Aorta (tissue), 5 donors: ENCODE results near the gene LRRC15. TPM values are rescaled to one million over a fixed set of nuclear protein-coding genes. Genes with fewer than 3 reads are reported as not detected.

Experiments used
- ATAC-seq: fragments of 200-7000 bp; cut with Tn5 transposase; one replicate; pipeline ENCODE4 v1.9.1; 2022; ENCODE audit warnings: moderate library complexity; ENCODE audit not compliant: low FRiP score
- DNase-seq, 2 donors: peaks; one replicate each; pipeline ENCODE4 v3.0.0-alpha.2; 2020
- H3K27ac ChIP-seq, 2 donors: one replicate each; pipeline ENCODE4 v1.5.1; 2013; ENCODE audit warnings: low read length in 2 of 2, mild to moderate bottlenecking in 2 of 2, moderate library complexity in 2 of 2, control low read depth in 1 of 2, inconsistent platforms in 1 of 2, low read depth in 1 of 2
- H3K27me3 ChIP-seq, 2 donors: one replicate each; pipeline ENCODE4 v1.6.1; 2013; ENCODE audit warnings: control low read depth in 1 of 2, low read length in 1 of 2, mild to moderate bottlenecking in 1 of 2, moderate library complexity in 1 of 2; ENCODE audit not compliant: insufficient read depth in 2 of 2, control insufficient read depth in 1 of 2
- H3K36me3 ChIP-seq, 2 donors: one replicate each; pipeline ENCODE4 v1.6.1; 2013; ENCODE audit warnings: control low read depth in 1 of 2, low read length in 1 of 2, mild to moderate bottlenecking in 1 of 2; ENCODE audit not compliant: insufficient read depth in 2 of 2, control insufficient read depth in 1 of 2
- H3K4me1 ChIP-seq, 2 donors: one replicate each; pipeline ENCODE4 v1.6.1; 2013; ENCODE audit warnings: low read length in 2 of 2, control low read depth in 1 of 2, mild to moderate bottlenecking in 1 of 2, moderate library complexity in 1 of 2; ENCODE audit not compliant: insufficient read depth in 2 of 2, control insufficient read depth in 1 of 2
- H3K4me3 ChIP-seq, 2 donors: one replicate each; pipeline ENCODE4 v1.5.1; 2013; ENCODE audit warnings: low read length in 2 of 2, control low read depth in 1 of 2, mild to moderate bottlenecking in 1 of 2
- H3K9me3 ChIP-seq: one replicate; pipeline ENCODE4 v1.6.1; 2013; ENCODE audit warnings: mild to moderate bottlenecking, low read length; ENCODE audit not compliant: control insufficient read depth
- WGBS, 2 donors: extraction: QIAGEN DNeasy Blood & Tissue Kit; methylation state at CpG; one replicate each; pipeline ENCODE4 v1.1.7; 2013; 5-methylcytosine and 5-hydroxymethylcytosine counted together
- intact Hi-C, 2 donors: fragments of 100-400 bp; cut with DNase I; formaldehyde crosslinking; loops; one replicate each; pipeline versions ENCODE4 v1.14.2 to v1.15.0; 2022
- polyA plus RNA-seq, 2 donors: library from polyadenylated mRNA; stranded (reverse); fragments of 200-250 nt; gene quantifications; one replicate each; pipeline ENCODE4 v1.2.3, GENCODE V29; 2013
- total RNA-seq, 2 donors: library from RNA; stranded (reverse); fragmentation: NEBNext Ultra II Directional; extraction: Animal tissue kit (Norgen Biotek cat#: 25700); gene quantifications; one replicate each; pipeline ENCODE4 v1.2.1, GENCODE V29; 2021
- donor health status: healthy with polysubstance abuse.
- donor health status: Bipolar disorder and iron deficiency.
- donor health status: DM: no; HTN: no; CAD: no.
- donor health status: DM: no; HTN: no; CAD: no.
- donor health status: DM: yes; HTN: yes; CAD: no.

LRRC15 gene
- total and polyA plus RNA-seq, 4 donors: 0.06 to 0.54 TPM; not detected in 2

DNA sequence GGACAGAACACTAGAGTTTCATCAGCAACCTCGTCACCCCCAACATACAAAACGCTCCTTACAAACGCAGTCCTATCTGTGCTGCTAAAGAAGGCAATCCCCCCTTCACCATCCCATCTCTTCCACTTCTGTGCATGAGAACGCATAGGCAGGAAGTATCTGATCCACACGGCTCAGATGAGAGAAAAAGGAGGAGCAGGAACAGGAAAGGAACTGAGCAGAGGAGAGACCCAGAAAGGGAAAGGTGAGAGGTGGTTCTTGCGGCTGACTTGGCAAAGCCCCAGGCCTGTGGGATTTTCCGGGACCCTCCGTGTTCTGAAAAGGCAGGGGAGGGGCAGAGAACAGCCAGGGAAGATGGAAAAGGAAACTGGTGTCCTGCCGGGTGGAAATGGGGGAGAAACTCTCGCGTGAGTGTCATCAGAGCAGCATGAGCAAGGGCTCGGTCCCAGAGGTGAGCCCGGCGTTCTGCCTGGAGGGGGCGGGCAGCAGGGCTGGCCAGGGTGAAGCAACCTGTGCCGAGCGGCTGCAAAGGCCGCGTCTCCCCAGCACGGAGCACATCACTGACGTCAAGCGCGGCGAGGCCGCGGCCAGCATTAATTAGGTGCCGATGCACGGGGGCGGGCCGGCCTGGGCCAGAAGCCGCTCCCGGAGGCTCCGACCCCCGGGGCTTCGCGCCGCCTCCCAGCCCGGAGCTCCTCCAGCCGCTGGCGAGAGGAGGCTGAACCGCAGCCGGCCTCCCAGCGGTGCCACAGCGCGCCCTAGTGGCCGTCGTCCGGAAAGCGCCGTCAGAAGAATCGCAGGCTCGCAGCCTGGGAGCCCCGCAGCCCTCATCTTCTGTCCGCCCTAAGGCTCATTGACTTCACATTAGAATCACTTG is 54.2 kb downstream of the LRRC15 start:
- no peaks in the 10 kb centered on the region for H3K27me3 ChIP-seq
- DNase-seq: peak; percentile 87 to 97
- peaks cover 3% of the 10 kb centered on the region for H3K9me3 ChIP-seq
- no peaks in the 10 kb centered on the region for H3K36me3 ChIP-seq
- 4% methylated on average over 45 to 54 of the region's 54 CpGs for WGBS, 2 donors
- intact Hi-C loops: loop anchor here (1.0 to 10.0 kb wide), 10 partner anchors 43 to 651 kb away; partner anchors contain the start of gene HES1 (in 2 of the 2)
- no peaks in the 10 kb centered on the region for H3K4me1 ChIP-seq
- H3K4me3 ChIP-seq: peak overlapping the region in 1 of 2 donors; percentile 7
- ATAC-seq: peak; percentile 90
- no peak overlapping the region for H3K27ac ChIP-seq

DNA sequence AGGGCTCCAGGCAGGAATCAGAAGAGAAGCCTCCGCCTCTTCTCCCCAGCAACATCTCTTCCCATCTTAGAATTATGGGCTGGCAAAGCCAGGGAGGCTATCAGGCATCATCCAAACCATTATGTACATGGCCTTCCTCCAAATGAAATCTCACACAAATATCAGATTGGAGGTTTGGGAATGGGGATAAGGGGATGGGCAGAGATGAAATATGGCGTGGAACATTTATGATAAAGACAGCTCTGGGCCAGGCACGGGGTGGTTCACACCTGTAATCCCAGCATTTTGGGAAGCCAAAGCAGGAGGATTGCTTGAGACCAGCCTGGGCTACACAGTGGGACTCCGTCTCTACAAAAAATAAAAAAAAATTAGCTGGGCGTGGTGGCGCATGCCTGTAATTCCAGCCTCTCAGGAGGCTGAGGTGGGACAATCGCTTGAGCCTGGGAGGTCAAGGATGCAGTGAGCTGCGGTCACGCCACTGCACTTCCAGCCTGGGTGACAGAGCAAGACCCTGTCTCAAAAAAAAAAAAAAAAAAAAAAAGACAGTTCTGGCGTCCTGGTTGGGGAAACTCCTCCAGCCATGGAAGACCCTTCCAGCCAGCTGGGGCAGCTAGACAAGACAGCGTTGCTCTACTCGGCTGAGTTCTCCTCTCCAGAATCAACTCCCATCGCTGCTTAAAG is 55.0 kb downstream of the LRRC15 start:
- Histone ChIP-seq H3K27ac (no peak overlapping the region), H3K9me3 (peaks cover 3% of the 10 kb centered on the region), H3K4me1 (no peaks in the 10 kb centered on the region), H3K4me3 (no peak overlapping the region), H3K27me3 (no peaks in the 10 kb centered on the region), H3K36me3 (no peaks in the 10 kb centered on the region)
- WGBS, 2 donors: 86 to 89% methylated on average over 13 of the region's 13 CpGs
- ATAC-seq: no peak
- intact Hi-C loops: loop anchor here (1.0 to 10.0 kb wide), 10 partner anchors 42 to 650 kb away; partner anchors contain the start of gene HES1 (in 2 of the 2)
- DNase-seq: peak in 1 of 2 donors; percentile 35

DNA sequence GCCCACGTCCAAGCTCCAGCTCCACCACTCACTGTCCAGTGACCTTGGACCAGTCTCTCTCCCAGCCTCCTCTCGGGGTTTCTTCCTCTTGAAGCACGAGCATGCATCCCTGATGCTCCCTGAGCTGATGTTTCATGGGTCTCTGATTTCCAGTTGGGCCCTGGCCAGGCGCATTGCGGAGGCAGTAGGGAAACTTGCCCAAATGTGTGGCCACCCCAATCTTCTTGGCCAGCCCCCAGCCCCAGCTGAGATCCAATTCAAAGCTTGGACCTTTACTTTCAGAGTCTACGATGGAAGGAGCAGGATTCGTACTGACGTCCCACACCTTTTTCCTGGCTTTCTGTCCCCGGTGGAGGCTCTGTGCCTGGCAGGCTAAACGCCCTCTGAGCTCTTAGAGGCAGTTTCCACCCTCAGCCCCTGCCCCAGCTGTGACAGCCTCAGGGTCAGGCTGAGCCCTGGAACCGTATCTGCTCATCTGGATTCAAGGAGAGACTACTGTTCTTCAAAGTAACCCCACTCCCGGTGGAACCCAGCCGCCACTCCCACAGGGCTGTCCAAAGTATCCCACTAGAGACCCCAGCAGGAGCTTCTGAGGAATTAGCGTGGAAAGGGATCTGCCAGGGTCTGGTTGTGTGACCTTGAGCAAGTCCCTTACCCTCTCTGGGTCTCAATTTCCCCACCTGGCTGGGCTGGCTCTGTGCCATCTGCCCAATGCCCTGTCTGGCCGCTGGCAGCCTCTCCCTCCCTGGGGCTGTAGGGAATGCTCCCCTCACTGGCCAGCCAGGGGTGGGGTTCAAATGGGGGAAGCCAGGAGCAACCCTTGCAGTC is 55.8 kb downstream of the LRRC15 start:
- H3K4me1 ChIP-seq: no peaks in the 10 kb centered on the region
- ATAC-seq (peak; percentile 31), DNase-seq (peak; percentile 73 to 86)
- WGBS, 2 donors: 30 to 32% methylated on average over 15 of the region's 15 CpGs
- no peaks in the 10 kb centered on the region for H3K27me3 ChIP-seq
- H3K4me3 ChIP-seq: no peak overlapping the region
- H3K27ac ChIP-seq: no peak overlapping the region
- H3K36me3 ChIP-seq: no peaks in the 10 kb centered on the region
- H3K9me3 ChIP-seq: peaks cover 3% of the 10 kb centered on the region
- intact Hi-C loops: loop anchor here (2.0 to 10.0 kb wide), 6 partner anchors 177 to 649 kb away; partner anchors contain the start of gene HES1 (in 1 of the 2)

DNA sequence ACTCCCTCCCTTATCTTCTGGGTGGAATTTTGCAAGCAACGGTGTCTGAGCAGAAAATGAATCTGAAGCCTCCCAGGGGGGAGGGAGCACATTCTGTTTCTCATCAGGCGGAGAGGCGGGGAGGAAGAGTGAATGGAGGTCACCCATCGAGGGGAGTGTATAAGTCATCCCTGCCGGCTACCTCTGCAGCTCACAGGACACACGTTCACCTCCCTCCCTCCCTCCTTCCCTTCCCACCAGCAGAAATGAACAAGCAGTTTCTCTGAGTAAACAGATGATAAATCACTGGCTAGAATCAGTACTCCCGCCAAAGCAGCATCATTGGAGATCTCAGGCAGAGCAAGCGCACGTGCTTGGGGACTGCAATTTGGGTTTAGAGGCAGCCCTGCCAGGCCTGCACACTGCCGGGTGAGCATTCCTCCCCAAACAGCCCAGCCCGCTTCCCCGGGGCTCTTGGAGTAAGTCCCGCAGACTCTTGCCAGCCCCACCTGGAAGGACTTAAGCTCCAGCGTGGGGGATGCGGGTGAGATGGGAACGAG is 56.7 kb downstream of the LRRC15 start:
- no peaks in the 10 kb centered on the region for H3K9me3 ChIP-seq
- H3K27ac ChIP-seq: no peak overlapping the region
- H3K36me3 ChIP-seq: no peaks in the 10 kb centered on the region
- intact Hi-C loops: loop anchor here (10.0 kb wide), 3 partner anchors 238 to 648 kb away; no protein-coding TSS in a partner anchor
- WGBS, 2 donors: 28 to 32% methylated on average over 16 of the region's 16 CpGs
- ATAC-seq (peak; percentile 48), DNase-seq (peak in 1 of 2 donors; percentile 75)
- no peaks in the 10 kb centered on the region for H3K4me1 ChIP-seq
- no peaks in the 10 kb centered on the region for H3K27me3 ChIP-seq
- H3K4me3 ChIP-seq: no peak overlapping the region

DNA sequence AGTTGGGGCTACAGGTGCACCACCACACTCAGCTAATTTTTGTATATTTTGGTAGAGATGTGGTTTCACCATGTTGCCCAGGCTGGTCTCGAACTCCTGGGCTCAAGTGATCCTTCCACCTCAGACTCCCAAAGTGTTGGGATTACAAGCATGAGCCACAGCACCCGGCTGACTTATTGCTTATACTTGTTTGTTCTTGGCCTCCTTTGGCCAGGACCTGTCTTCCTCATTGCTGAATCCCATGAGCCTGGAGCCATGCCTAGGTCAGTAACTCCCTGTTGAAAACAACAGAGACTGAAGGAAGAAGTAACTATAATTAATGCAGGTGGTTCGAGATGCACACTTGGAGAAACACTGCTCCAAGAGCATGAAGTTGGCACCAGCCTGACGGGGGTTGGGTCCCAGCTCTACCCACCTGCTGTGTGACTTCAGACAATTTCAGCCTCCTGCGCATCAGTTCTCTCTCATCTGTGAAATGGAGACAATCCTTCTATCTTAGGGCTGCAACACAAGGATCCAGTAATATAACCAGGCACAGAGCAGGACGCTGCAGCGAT is 57.3 kb downstream of the LRRC15 start:
- WGBS, 2 donors: 77 to 83% methylated on average over 7 of the region's 7 CpGs
- no peak overlapping the region for H3K4me3 ChIP-seq
- H3K36me3 ChIP-seq: no peaks in the 10 kb centered on the region
- H3K27me3 ChIP-seq: no peaks in the 10 kb centered on the region
- no peaks in the 10 kb centered on the region for H3K4me1 ChIP-seq
- intact Hi-C loops: loop anchor here (10.0 kb wide), 3 partner anchors 237 to 647 kb away; no protein-coding TSS in a partner anchor
- DNase-seq (peak in 1 of 2 donors; percentile 39), ATAC-seq (no peak)
- H3K27ac ChIP-seq: no peak overlapping the region
- H3K9me3 ChIP-seq: no peaks in the 10 kb centered on the region

DNA sequence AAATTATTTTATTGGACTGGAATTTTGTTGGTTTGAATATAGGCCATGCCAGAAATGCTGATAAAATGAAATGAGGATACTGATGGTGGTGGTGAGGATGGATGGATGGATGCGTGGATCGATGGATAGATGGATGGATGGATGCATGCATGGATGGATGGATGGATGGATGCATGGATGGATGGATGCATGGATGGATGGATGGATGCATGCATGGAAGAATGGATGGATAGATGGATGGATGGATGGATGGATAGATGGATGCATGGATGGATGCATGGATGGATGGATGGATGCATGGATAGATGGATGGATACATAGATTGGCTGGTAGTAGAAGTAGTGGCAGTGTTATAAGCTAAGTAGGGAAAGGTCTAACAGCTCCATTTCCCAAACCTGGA is 58.5 kb downstream of the LRRC15 start:
- intact Hi-C loops: loop anchor here (10.0 kb wide), 3 partner anchors 236 to 646 kb away; no protein-coding TSS in a partner anchor
- ATAC-seq: no peak
- no peak overlapping the region for H3K27ac ChIP-seq
- no peak overlapping the region for H3K4me3 ChIP-seq
- 93 to 97% methylated on average over 2 of the region's 2 CpGs for WGBS, 2 donors
- no peaks in the 10 kb centered on the region for H3K9me3 ChIP-seq
- no peak for DNase-seq
- no peaks in the 10 kb centered on the region for H3K27me3 ChIP-seq
- no peaks in the 10 kb centered on the region for H3K36me3 ChIP-seq
- H3K4me1 ChIP-seq: no peaks in the 10 kb centered on the region

DNA sequence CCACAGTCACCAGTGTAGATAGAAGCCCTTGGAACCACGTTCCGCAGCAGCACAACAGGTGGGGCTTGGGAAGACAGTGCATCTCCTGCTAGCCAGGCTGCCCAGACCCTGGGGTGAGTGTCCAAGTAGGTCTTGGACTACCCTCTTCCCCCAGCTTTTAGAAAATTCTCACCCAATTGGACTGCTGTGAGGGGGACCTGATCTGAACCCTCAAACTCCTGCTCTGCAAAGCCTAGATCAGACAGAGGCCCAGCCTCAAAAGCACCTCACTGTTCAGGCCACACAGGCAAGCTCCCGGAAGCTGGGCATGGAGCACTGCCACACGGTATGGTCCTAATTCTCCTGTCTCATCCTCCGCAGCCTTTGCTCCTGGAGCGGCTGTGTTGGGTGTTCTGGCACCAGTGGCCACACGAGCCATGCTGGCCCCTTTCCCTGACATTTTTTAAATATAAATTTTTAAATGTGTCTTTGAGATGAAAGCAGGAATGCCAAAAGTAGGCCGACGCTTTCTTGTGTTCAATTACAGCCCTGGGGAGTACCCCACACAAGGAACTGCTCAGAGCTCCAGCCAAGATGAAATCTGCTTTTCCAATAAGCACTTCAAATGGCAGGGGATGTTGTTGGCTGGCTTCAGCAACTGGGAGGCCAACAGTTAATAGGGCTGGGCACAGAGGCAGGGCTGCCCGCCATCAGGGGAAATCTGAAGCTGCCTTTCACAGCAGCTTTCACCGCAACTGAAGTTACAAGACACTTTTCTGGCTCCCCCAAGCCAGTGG is 59.3 kb downstream of the LRRC15 start:
- Histone ChIP-seq H3K36me3 (no peaks in the 10 kb centered on the region), H3K27me3 (no peaks in the 10 kb centered on the region), H3K4me3 (no peak overlapping the region), H3K27ac (no peak overlapping the region), H3K4me1 (no peaks in the 10 kb centered on the region), H3K9me3 (no peaks in the 10 kb centered on the region)
- WGBS, 2 donors: 72 to 79% methylated on average over 11 of the region's 11 CpGs
- DNase-seq (peak in 1 of 2 donors; percentile 55), ATAC-seq (no peak)
- intact Hi-C loops: loop anchor here (10.0 kb wide), 3 partner anchors 235 to 645 kb away; no protein-coding TSS in a partner anchor
